Activated naive CD4-positive, alpha-beta T cell treated with anti-CD3 and anti-CD28 coated beads for 36 hours (primary cell): ENCODE measurements around the gene ARF3. TPM values are rescaled to one million over a fixed set of nuclear protein-coding genes. Genes with fewer than 3 reads are reported as not detected.

ENCODE experiments used
- total RNA-seq, 2 experiments: library from RNA; stranded (reverse); gene quantifications; one replicate each; pipeline ENCODE4 v1.2.3, GENCODE V29; 2021

The ARF3 gene
- total RNA-seq, 2 experiments from 2014 or later = 84.4 to 87.3 TPM

Other genes starting within 250 kb of the ARF3 start
- 10 to 100 TPM; 73.8 to 77.0 TPM for gene CCNT1, start 240.8 kb downstream of the ARF3 start, total RNA-seq
- under 1 TPM; 0.05 to 0.15 TPM for gene ADCY6, start 168.4 kb downstream of the ARF3 start, total RNA-seq
- 10 to 100 TPM in 1 of 2 experiments, 1 to 10 TPM in 1; 9.5 to 10.0 TPM for gene CACNB3, start 139.0 kb downstream of the ARF3 start, total RNA-seq
- 100 to 1,000 TPM; 115 to 125 TPM for gene DDX23, start 105.3 kb downstream of the ARF3 start, total RNA-seq
- gene RND1, start 91.6 kb downstream of the ARF3 start, total RNA-seq = 1 to 10 TPM; 6.8 to 7.4 TPM
- gene FKBP11, start 32.0 kb downstream of the ARF3 start, total RNA-seq = 10 to 100 TPM; 49.6 to 59.8 TPM
- not detected for gene WNT10B, start 14.2 kb upstream of the ARF3 start, total RNA-seq
- not detected for gene WNT1, start 20.8 kb upstream of the ARF3 start, total RNA-seq
- gene DDN, start 41.9 kb upstream of the ARF3 start, total RNA-seq = under 1 TPM; 0.20 to 0.21 TPM
- gene PRKAG1, start 61.3 kb upstream of the ARF3 start, total RNA-seq = 10 to 100 TPM; 49.4 to 50.9 TPM
- gene KMT2D, start 103.3 kb upstream of the ARF3 start, total RNA-seq = 10 to 100 TPM; 44.9 to 49.0 TPM
- 10 to 100 TPM; 11.8 to 15.2 TPM for gene RHEBL1, start 112.5 kb upstream of the ARF3 start, total RNA-seq
- gene DHH, start 137.3 kb upstream of the ARF3 start, total RNA-seq = under 1 TPM in 1 of 2 experiments, not detected in 1; 0.07 TPM
- 10 to 100 TPM; 60.1 to 66.8 TPM for gene LMBR1L, start 153.4 kb upstream of the ARF3 start, total RNA-seq
- gene TUBA1B, start 173.9 kb upstream of the ARF3 start, total RNA-seq = 1,000 to 10,000 TPM; 2,826 to 2,914 TPM
- gene TUBA1A, start 231.6 kb upstream of the ARF3 start, total RNA-seq = 10 to 100 TPM; 47.4 to 49.1 TPM